OCI-M2 (cell line): ENCODE results near the gene MACROD2.
"Not testable (repeated sequence)": the region's sequence is repeated elsewhere in the genome, so short reads cannot be mapped to it uniquely, and the experiment has no call there.

Experiments
- DNase-seq: peaks from one replicate; lab custom pipeline; 2025; ENCODE audit not compliant: unreplicated experiment; lab: John Stamatoyannopoulos, UW

Gene MACROD2

GRCh38 chr20:15179781-15180180, 1184.5 kb downstream of the MACROD2 start:
- DNase-seq = no peak

- no peak for DNase-seq
Measured at GRCh38 chr20:15185322-15185721, 1190.0 kb downstream of the MACROD2 start.

- no peak for DNase-seq
Measured at GRCh38 chr20:15185913-15186312, 1190.6 kb downstream of the MACROD2 start.

GRCh38 chr20:15187612-15188011, 1192.3 kb downstream of the MACROD2 start:
- DNase-seq = no peak

GRCh38 chr20:15188415-15188814, 1193.1 kb downstream of the MACROD2 start:
- no peak for DNase-seq

GRCh38 chr20:15191082-15191723, 1195.9 kb downstream of the MACROD2 start:
- DNase-seq = no peak

- DNase-seq = no peak
Measured at GRCh38 chr20:15195378-15195777, 1200.1 kb downstream of the MACROD2 start.

- DNase-seq = no peak
Measured at GRCh38 chr20:15196547-15197255, 1201.4 kb downstream of the MACROD2 start.

- not testable (repeated sequence) for DNase-seq
Measured at GRCh38 chr20:15198017-15198416, 1202.7 kb downstream of the MACROD2 start.

GRCh38 chr20:15199698-15200097, 1204.4 kb downstream of the MACROD2 start:
- no peak for DNase-seq

- DNase-seq = no peak
Measured at GRCh38 chr20:15200147-15200565, 1204.8 kb downstream of the MACROD2 start.

- no peak for DNase-seq
Measured at GRCh38 chr20:15201602-15202001, 1206.3 kb downstream of the MACROD2 start.

- no peak for DNase-seq
Measured at GRCh38 chr20:15204234-15204633, 1208.9 kb downstream of the MACROD2 start.

- DNase-seq = no peak
Measured at GRCh38 chr20:15205028-15205427, 1209.7 kb downstream of the MACROD2 start.

- no peak for DNase-seq
Measured at GRCh38 chr20:15205719-15206118, 1210.4 kb downstream of the MACROD2 start.

GRCh38 chr20:15209537-15209936, 1214.2 kb downstream of the MACROD2 start:
- no peak for DNase-seq

GRCh38 chr20:15214051-15214450, 1218.7 kb downstream of the MACROD2 start:
- no peak for DNase-seq

- DNase-seq = no peak
Measured at GRCh38 chr20:15220009-15220656, 1224.8 kb downstream of the MACROD2 start.

GRCh38 chr20:15220778-15221565, 1225.7 kb downstream of the MACROD2 start:
- no peak for DNase-seq

GRCh38 chr20:15222502-15223330, 1227.4 kb downstream of the MACROD2 start:
- no peak for DNase-seq
